Measurements from ENCODE around the gene MRTO4.

- TF ChIP-seq CTCF (IDR thresholded peaks at IDR 0.05 in 8 of 11, conservative IDR thresholded peaks at IDR 0.05 in 3 of 11) (no peak), POLR2AphosphoS5 (IDR thresholded peaks at IDR 0.05) (no peak), POLR2A (IDR thresholded peaks at IDR 0.05) (no peak)
Observed at GRCh38 chr1:19289244-19289643, 37.6 kb downstream of the MRTO4 start.

Measured in spleen (tissue), 7 donors.